ENCODE measurements around the gene TOMM40L. TPM values are rescaled to one million over a fixed set of nuclear protein-coding genes. Genes with fewer than 3 reads are reported as not detected.
"Not testable (repeated sequence)": the region's sequence is repeated elsewhere in the genome, so short reads cannot be mapped to it uniquely, and the experiment has no call there.

Gene TOMM40L
- total RNA-seq, 1 experiment from 2014 or later, result 8.4 TPM

GRCh38 chr1:161238039-161238473 is 12.2 kb downstream of the TOMM40L start, which contains the start of gene NR1I3:
Gene NR1I3 (minus strand): TSS chr1:161238203. CDS start chr1:161236565, 1,638 bp downstream.
- H3K36me3 ChIP-seq, result no peaks in the 10 kb centered on the region
- no peaks in the 10 kb centered on the region for H3K9me3 ChIP-seq (replicated peaks)

GRCh38 chr1:161241682-161242081 is 15.8 kb downstream of the TOMM40L start:
- no peak for DNase-seq (ENCODE audit: low read depth in 1 of 2, low spot score in 2 of 2)
- Histone ChIP-seq H3K4me3 (no peak overlapping the region), H3K4me1 (replicated peaks) (no peaks in the 10 kb centered on the region), H3K27me3 (replicated peaks) (peaks cover 8% of the 10 kb centered on the region; the same call in 1 of the 2 replicates), H3K27ac (no peak overlapping the region), H3K36me3 (no peaks in the 10 kb centered on the region), H3K9me3 (replicated peaks) (no peaks in the 10 kb centered on the region)

More at GRCh38 chr1:161238039-161238473, 12.2 kb downstream of the TOMM40L start, which contains the start of gene NR1I3:
- Histone ChIP-seq H3K4me1 (replicated peaks) (no peaks in the 10 kb centered on the region), H3K4me3 (no peak within 1 kb of the TSS), H3K27ac (no peak within 1 kb of the TSS), H3K27me3 (replicated peaks) (peaks cover 8% of the 10 kb centered on the region; the same call in 1 of the 2 replicates)
- no peak for DNase-seq (ENCODE audit: low read depth in 1 of 2, low spot score in 2 of 2)

- peaks cover 8% of the 10 kb centered on the region; the same call in 1 of the 2 replicates for H3K27me3 ChIP-seq (replicated peaks)
- no peak for DNase-seq (ENCODE audit: low read depth in 1 of 2, low spot score in 2 of 2)
- H3K4me1 ChIP-seq (replicated peaks), result no peaks in the 10 kb centered on the region
- H3K9me3 ChIP-seq (replicated peaks), result no peaks in the 10 kb centered on the region
- H3K36me3 ChIP-seq, result no peaks in the 10 kb centered on the region
- H3K4me3 ChIP-seq, result no peak overlapping the region
- H3K27ac ChIP-seq, result no peak overlapping the region
Observed at GRCh38 chr1:161242313-161242712, 16.5 kb downstream of the TOMM40L start.

DNA sequence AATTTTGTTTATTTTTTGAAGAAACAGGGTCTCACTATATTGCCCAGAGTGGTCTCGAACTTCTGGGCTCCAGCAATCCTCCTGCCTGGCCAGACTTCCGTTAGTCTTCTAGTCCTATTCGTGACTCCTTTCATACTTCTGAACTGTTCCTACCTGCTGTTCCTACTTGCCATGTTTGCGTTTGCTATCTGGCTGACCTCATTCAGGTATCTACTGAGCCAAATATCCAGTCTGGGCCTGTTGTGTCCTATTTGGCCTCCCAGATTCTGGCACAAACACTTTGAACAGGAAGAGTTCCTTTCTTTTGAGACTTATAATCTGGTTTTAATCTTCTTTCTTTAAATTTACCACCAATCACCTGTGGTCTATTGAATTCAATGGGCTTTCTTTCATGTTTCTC is 19.0 kb downstream of the TOMM40L start:
- H3K4me1 ChIP-seq (replicated peaks), result no peaks in the 10 kb centered on the region
- H3K27me3 ChIP-seq (replicated peaks), result peaks cover 5% of the 10 kb centered on the region; the same call in 1 of the 2 replicates
- no peaks in the 10 kb centered on the region for H3K9me3 ChIP-seq (replicated peaks)
- no peak overlapping the region for H3K4me3 ChIP-seq
- DNase-seq (ENCODE audit: low read depth in 1 of 2, low spot score in 2 of 2), result no peak
- H3K27ac ChIP-seq, result no peak overlapping the region
- H3K36me3 ChIP-seq, result no peaks in the 10 kb centered on the region

GRCh38 chr1:161250100-161250499 is 24.2 kb downstream of the TOMM40L start:
- not testable (repeated sequence) for DNase-seq (ENCODE audit: low read depth in 1 of 2, low spot score in 2 of 2); H3K27me3 ChIP-seq (replicated peaks)

GRCh38 chr1:161250829-161251228 is 25.0 kb downstream of the TOMM40L start:
- Histone ChIP-seq H3K4me1 (replicated peaks) (no peaks in the 10 kb centered on the region), H3K9me3 (replicated peaks) (no peaks in the 10 kb centered on the region), H3K36me3 (no peaks in the 10 kb centered on the region), H3K27ac (no peak overlapping the region), H3K4me3 (no peak overlapping the region), H3K27me3 (replicated peaks) (no peaks in the 10 kb centered on the region)
- no peak for DNase-seq (ENCODE audit: low read depth in 1 of 2, low spot score in 2 of 2)

More at GRCh38 chr1:161250100-161250499, 24.2 kb downstream of the TOMM40L start:
- not testable (repeated sequence) for H3K4me1 ChIP-seq (replicated peaks); H3K27ac ChIP-seq; H3K4me3 ChIP-seq; H3K9me3 ChIP-seq (replicated peaks); H3K36me3 ChIP-seq

DNA sequence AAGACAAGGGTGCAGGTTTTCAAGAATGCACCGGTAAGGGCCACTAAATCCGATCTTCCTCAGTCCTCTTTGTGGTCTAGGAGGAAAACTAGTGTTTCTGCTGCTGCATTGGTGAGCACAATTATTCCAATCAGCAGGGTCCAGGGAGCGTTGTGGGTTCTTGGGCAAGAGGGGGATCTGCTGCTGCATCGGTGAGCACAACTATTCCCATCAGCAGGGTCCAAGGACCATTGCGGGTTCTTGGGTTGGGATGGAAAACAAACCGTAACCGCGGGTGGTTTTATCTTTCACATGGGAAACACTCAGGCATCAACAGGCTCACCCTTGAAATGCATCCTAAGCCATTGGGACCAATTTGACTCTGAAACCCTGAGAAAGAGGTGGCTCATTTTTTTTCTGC is 25.7 kb downstream of the TOMM40L start:
- H3K9me3 ChIP-seq (replicated peaks), result no peaks in the 10 kb centered on the region
- no peaks in the 10 kb centered on the region for H3K27me3 ChIP-seq (replicated peaks)
- no peaks in the 10 kb centered on the region for H3K36me3 ChIP-seq
- no peaks in the 10 kb centered on the region for H3K4me1 ChIP-seq (replicated peaks)
- no peak overlapping the region for H3K27ac ChIP-seq
- no peak overlapping the region for H3K4me3 ChIP-seq
- no peak for DNase-seq (ENCODE audit: low read depth in 1 of 2, low spot score in 2 of 2)

- H3K9me3 ChIP-seq (replicated peaks); DNase-seq (ENCODE audit: low read depth in 1 of 2, low spot score in 2 of 2); H3K27ac ChIP-seq; H3K36me3 ChIP-seq; H3K4me3 ChIP-seq; H3K4me1 ChIP-seq (replicated peaks): not testable (repeated sequence)
- peaks cover 21% of the 10 kb centered on the region for H3K27me3 ChIP-seq (replicated peaks)
Observed at GRCh38 chr1:161255302-161255701, 29.4 kb downstream of the TOMM40L start.

DNA sequence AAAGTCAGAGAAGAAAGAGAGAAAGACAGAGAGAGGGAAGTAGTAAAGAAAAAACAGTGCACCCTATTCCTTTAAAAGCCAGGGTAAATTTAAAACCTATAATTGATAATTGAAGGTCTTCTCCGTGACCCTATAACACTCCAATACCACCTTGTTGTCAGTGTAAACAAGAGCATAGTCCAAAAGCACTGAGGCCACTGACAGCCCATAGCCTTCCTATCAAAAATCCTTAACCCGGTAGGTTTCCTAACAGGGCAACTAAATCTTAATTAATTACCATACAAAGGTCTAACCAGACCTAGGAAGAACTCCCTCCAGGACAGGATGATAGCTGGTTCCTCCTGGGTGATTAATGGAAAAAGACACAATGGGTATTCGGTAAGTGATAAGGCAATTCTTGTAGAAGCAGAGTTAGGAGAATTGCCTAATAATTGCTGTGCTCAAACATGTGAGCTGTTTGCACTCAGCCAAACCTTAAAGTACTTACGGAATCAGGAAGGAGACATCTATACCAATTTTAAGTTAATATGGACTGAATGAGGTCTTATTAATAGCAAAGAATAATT is 30.2 kb downstream of the TOMM40L start:
- H3K4me1 ChIP-seq (replicated peaks); DNase-seq (ENCODE audit: low read depth in 1 of 2, low spot score in 2 of 2); H3K36me3 ChIP-seq; H3K9me3 ChIP-seq (replicated peaks); H3K4me3 ChIP-seq; H3K27ac ChIP-seq: not testable (repeated sequence)
- peaks cover 26% of the 10 kb centered on the region for H3K27me3 ChIP-seq (replicated peaks)

GRCh38 chr1:161257109-161257508 is 31.2 kb downstream of the TOMM40L start:
- not testable (repeated sequence) for DNase-seq (ENCODE audit: low read depth in 1 of 2, low spot score in 2 of 2); H3K4me3 ChIP-seq; H3K4me1 ChIP-seq (replicated peaks); H3K9me3 ChIP-seq (replicated peaks); H3K36me3 ChIP-seq; H3K27ac ChIP-seq
- H3K27me3 ChIP-seq (replicated peaks), result peaks cover 34% of the 10 kb centered on the region

- DNase-seq (ENCODE audit: low read depth in 1 of 2, low spot score in 2 of 2), result no peak
Observed at GRCh38 chr1:161258439-161259344, 32.8 kb downstream of the TOMM40L start, which contains the start of gene PCP4L1. Gene PCP4L1 (plus strand): TSS chr1:161258745. CDS start chr1:161258975, 230 bp downstream.

GRCh38 chr1:161259345-161259702 is 33.5 kb downstream of the TOMM40L start:
- Histone ChIP-seq H3K4me1 (replicated peaks) (peaks cover 5% of the 10 kb centered on the region), H3K4me3 (no peak overlapping the region), H3K27me3 (replicated peaks) (peaks cover 34% of the 10 kb centered on the region), H3K36me3 (no peaks in the 10 kb centered on the region), H3K27ac (no peak overlapping the region), H3K9me3 (replicated peaks) (peaks cover 8% of the 10 kb centered on the region)
- no peak for DNase-seq (ENCODE audit: low read depth in 1 of 2, low spot score in 2 of 2)

More at GRCh38 chr1:161258439-161259344, 32.8 kb downstream of the TOMM40L start, which contains the start of gene PCP4L1:
- peaks cover 8% of the 10 kb centered on the region for H3K9me3 ChIP-seq (replicated peaks)
- peaks cover 34% of the 10 kb centered on the region for H3K27me3 ChIP-seq (replicated peaks)
- H3K36me3 ChIP-seq, result no peaks in the 10 kb centered on the region
- no peak within 1 kb of the TSS for H3K27ac ChIP-seq
- H3K4me3 ChIP-seq, result no peak within 1 kb of the TSS
- peaks cover 5% of the 10 kb centered on the region for H3K4me1 ChIP-seq (replicated peaks)

GRCh38 chr1:161259765-161260164 is 33.9 kb downstream of the TOMM40L start:
- no peak for DNase-seq (ENCODE audit: low read depth in 1 of 2, low spot score in 2 of 2)
- Histone ChIP-seq H3K9me3 (replicated peaks) (peaks cover 8% of the 10 kb centered on the region), H3K4me1 (replicated peaks) (peaks cover 5% of the 10 kb centered on the region), H3K36me3 (no peaks in the 10 kb centered on the region), H3K27ac (no peak overlapping the region), H3K27me3 (replicated peaks) (peaks cover 34% of the 10 kb centered on the region), H3K4me3 (no peak overlapping the region)

Measured in SJSA1 (cell line).